HG02678 (cell line): ENCODE measurements around the gene FAM20B.

Experiments used
- ATAC-seq: cut with Tn5 transposase; IDR thresholded peaks from one replicate; pipeline ENCODE4 v1.9.1; 2021; ENCODE audit warnings: mild to moderate bottlenecking, moderate library complexity; ENCODE audit not compliant: unreplicated experiment

FAM20B gene

DNA sequence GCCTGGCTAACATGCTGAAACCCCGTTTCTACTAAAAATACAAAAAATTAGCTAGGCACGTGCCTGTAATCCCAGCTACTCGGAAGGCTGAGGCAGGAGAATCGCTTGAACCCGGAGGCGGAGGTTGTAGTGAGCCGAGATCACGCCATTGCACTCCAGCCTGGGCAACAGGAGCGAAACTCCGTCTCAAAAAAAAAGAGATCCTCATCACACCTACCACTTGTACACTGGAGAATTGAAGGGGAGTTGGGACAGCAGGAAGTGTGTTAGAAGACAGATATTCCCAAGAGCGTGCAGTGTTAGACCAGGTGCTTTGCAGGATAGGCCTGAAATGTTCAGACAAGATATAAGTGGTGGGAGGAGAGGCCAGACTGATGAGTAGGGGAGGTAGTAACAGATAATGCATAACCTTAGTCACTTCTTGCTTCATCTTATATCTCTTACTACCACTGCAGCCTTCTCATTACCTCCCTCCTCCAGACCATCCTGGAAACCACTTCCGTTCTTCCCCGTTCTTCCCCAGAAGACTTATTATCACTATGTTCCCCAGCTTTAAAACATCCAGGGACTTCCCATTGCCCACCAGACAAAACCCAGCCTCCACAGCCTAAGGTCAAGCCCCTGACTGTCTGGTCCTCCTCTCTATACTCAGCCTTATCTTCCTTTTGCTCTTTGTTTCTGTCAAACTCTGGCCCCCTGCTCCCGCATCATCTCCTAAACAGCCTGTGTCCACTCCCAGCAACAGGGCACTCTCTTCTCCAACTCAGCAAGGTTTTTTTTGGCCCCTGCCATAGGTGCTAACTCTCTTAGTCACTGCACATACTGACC is 21.3 kb downstream of the FAM20B start:
- no peak for ATAC-seq

DNA sequence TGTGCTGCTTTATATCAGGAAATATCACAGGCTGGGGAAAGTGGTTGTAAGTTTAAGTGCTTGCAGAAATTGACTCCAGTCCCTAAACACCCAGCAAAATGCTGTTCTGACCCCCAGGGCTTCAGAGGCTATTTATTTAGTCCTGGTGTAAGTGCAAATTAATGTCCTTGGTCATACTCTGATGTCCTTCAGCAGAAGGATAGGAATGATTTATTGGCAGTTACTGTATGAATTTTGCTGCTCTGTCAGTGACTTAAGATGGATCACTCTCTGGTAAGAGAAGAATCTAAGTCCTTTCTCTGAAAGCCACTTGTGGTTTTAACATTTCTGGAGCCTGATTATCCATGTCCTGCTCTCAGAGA is 21.9 kb downstream of the FAM20B start:
- no peak for ATAC-seq

DNA sequence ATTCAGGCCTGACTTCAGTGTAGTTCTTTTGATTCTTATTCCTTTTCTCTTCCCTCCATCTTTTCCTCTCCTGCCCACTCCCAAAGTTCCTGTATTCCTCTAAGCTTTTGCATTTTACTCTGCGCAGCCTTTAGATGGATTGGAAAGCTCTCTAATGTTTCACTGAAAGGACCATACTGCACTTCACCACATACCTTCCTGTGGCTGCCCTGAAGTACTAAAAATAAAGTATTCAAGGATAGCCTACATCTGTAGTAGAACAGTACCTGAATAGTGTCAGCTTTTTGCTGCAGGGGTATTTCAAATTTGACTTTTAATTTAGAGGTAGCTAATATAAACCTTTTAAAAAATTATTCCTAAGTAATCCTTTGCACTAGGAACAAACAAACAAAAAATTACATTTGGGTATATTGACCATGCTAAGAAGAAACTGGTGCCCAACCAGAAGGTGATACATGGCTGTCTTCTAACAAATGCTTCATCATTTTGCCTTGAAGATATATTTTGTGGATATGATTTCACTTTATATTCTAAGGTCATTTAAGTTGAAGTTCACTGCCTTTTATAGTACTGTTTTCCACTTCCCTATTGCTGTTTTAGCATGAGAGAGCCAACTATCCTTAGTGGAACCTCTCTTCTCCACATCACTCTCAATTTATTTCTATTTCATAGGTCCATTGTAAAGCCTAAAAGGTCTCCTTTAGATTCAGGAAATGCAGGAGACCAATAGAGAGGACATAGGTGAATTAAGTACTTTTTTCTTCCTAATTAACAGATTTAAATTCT is 22.8 kb downstream of the FAM20B start:
- no peak for ATAC-seq

DNA sequence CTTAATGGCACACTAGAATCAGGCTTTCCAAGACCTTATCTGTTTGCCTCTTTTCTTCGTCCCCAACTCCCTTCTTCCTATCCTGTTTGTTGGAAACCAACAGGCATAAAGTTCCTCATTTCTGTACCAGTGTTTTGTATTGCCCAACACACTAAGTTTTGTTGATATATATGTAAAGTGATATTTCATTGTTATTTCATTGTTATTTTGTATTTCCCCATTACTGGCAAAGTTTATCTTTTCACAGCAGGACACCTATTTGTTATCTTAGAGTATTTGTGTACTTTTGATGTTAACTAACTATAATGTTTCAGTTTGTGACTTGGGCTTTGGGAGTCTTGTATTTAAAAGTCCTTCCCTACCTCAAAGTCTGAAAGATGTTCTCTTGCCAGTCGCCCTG is 27.1 kb downstream of the FAM20B start:
- ATAC-seq = no peak

DNA sequence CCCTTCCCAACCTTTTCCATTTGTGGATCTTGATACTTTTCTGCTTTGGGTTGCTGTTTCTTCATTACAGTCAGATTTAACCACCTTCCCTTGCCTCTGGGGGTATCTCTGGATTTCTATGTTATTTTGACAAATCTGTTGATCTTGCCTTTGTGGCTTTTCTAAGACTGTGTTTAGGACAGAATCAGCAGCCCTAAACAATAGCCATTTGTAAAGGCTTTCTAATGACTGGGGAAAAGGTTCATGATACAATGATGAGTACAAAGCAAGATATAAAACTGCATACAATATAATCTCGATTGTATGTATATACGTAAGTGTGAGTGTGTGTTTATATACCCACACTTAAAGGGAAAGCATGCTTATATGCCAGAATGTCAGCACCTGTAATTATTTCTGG is 27.8 kb downstream of the FAM20B start:
- no peak for ATAC-seq

DNA sequence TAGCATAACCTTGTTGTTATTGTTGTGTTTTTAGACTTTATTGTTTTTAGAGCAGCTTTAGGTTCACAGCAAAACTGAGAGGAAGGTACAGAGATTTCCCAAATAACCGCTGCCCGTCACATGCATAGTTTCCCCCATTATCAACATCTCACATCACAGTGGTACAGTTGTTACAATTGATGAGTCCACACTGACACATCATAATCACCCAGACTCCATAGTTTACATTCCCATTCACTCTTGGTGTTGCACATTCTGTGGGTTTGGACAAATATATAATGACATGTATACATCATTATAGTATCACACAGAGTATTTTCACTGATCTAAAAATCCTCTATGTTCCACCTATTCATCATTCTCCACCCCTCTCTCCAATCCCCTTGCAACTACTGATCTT is 30.2 kb downstream of the FAM20B start:
- ATAC-seq = no peak

DNA sequence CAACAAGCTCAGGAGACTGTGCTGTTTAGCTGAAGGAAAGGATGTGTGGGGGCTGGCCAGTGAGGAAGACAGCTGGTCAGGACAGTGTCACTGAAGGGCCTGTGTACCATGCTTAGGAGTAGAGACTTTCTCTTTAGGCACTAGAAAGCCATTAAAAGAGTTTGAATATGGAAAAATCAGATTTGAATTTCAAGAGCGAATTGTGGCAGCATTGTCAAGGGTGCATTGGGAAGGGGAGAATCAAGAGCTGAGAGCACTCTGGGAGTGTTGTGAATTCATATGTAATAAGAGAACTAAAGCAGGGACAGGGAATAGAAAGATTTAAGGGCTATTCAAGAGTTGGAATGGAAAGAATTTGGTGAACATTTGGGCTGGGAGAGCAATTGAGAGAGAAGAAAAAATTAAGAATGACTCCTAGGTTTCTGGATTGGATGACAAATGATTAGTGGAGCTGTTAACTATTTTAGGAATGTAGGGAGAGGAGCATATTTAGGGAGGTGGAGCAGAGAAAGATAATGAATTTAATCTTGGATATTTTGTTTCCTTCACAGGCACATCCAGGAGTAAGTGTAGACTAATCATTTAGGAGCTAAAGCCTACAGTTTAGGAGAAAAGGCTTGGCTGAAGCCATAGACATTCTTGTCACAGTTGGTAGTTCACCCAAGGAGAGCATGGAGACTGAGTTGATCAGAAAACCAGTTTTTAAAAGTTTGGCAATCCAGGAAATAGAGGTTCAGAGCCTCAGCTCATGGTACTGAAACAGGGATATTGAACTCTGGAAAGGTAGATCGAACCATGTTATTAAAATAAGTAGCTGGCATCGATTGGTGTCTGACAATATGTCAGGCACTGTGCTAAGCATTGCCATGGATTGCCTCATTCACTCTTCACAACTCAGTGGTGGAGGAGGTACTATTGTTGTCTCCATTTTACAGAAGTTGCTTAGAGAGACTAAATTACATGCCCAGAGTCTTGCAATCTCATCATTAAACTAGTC is 33.1 kb downstream of the FAM20B start:
- no peak for ATAC-seq

DNA sequence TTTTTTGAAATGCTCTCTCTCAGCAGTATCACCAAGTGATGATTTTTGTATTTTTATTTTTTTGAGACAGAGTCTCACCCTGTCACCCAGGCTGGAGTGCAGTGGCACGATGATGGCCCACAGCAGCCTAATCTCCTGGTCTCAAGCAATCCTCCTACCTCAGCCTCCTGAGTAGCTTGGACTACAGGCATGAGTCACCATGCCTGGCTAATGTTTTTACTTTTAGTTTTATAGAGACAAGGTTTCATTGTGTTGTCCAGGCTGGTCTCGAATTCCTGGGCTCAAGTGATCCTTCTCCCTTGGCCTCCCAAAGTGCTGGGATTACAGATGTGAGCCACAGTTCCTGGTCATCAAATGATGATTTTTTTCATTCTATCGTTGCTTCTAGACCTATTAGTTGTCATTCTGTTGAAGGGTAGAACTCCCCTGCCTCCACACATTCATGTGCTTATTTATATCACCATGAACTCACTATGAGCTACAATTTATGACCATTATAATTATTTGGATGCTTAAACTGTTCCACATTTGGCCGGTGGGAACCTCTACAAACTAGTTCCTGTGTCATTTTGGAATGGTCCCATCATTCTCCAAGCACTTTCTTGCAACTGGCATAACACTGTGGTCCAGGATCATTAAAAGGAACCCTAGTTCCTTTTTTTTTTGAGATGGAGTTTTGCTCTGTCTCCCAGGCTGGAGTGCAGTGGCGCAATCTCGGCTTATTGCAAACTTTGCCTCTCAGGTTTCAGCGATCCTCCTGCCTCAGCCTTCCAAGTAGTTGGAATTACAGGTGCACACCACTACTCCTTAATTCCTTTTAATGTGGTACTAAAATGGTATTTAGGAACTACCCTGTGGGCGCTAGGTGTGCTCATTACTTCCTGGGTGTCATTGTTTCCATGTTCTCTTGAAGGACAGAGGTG is 35.9 kb downstream of the FAM20B start:
- no peak for ATAC-seq

DNA sequence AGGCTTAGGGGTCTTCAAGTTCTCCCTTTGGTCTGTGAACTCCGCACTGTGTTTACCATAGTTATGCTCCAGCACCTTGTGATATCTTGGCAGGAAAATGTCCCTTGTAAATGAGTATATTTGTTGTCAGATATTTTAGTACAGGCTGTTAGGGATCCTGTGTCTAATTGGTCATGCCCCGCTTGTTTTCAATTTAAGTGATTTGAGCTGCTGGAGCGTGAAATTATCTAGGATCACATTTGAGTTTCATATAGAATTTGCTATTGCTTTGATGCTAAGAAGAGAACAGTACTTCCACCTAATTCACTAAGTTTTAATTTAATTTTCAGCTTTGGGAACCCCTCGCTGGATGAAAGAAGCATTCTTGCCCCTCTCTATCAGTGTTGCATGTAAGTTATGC is 40.8 kb downstream of the FAM20B start:
- ATAC-seq = no peak

DNA sequence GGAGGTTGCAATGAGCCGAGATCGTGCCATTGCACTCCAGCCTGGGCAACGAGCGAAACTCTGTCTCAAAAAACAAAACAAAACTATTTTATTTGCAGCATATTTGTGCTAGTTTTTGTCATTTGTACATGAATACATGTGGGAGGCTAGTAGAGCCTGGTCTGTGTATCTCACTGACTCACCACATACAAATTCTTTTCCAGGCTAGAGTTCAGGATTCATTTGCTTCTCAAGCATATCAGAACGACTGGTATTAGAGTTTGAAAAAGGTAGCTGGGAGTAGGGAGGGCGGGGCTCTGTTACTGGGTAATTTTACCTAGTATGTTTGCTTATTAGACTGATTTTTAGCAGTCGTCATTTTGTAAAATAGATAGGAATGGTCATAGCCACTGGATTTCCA is 51.7 kb downstream of the FAM20B start:
- no peak for ATAC-seq

DNA sequence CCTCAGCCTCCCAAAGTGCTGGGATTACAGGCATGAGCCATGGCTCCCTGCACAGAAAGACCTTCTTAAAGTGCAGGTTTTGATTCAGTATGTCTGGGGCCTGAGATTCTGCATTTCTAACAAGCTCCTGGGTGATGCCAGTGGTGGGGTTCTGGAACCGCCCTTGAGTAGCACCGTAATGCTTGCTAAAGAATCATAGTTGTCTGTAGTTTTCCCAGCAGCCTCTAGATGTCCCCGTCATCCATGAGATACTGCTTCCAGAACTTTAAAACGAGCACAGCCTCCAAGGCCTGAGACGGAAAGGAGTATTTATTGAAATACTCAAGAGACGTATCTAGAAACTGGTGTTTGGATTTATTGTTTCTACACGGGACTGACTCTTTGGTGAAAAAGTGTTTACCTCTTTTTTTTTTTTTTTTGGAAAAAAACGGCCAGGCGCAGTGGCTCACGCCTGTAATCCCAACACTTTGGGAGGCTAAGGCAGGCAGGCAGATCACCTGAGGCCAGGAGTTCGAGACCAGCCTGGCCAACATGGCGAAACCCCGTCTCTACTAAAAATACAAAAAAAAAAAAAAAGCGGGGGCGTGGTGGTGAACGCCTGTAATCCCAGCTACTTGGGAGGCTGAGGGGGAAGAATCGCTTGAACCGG is 53.5 kb downstream of the FAM20B start:
- ATAC-seq = peak; percentile 14

DNA sequence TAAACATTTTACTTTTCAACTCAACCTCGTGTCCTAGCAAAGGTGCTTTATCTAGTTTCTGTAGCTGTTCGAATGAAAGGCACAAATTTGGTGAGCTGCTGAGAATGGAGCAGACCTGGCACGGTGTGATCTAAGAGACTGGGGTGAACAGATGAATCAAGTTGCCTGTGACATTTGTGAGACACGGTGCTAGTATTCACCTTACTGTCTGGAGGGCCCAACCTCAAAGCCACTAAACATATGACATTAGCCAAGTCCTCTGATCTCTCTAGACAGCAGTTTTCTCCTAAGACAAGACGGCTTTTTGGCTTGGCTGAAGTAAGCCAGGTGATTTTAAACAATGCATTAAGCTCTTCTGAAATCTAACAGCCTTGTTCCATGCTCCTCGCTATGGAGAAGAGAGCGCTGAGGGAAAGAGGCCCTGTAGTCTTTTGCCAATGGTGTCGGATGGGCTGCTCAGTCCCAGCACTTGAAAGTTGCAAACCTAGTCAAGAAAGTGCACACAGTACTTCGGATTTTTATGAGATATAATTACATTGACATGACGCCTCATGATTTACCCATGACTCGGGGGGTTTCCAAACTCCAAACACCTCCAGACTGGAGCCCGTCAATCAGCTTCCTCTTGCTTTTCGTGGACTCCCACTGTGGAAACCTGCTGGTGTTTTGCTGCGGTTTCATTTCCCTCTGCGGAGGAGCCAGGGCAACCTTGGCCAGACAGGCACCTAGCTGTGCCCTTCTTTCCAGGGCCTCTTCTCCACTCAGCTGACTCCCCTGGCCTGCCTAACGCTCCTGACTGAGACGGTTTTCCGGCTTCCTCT is 55.4 kb downstream of the FAM20B start:
- no peak for ATAC-seq

DNA sequence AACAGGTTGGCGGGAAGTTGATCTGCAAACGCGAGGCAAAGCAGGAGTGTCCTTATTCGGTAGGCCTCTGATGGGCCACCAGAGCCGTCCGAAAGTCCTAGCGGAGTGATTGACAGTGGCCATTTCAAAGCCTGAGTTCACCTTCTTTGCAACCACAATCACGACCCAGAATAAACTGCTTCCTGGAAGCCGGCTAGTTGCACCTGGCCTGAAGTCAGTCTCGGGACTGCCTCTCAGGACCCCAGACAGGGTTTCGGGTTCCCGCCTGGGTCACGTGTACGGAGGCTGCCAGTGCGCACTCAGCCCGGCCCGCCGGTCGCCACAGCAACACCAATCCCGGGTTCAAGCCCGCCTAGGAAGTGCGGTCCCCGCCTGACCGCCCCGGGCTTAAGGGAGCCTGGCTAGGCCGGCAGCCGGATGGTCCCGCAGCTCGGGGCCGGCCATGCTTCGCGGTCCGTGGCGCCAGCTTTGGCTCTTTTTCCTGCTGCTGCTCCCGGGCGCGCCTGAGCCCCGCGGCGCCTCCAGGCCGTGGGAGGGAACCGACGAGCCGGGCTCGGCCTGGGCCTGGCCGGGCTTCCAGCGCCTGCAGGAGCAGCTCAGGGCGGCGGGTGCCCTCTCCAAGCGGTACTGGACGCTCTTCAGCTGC is 56.1 kb downstream of the FAM20B start, which contains the start of gene TOR3A:
TSS of gene TOR3A (plus strand) at position 384 of the 646 bp plus-strand sequence. CDS start at position 443, 59 bp downstream.
- peak; percentile 90 for ATAC-seq

DNA sequence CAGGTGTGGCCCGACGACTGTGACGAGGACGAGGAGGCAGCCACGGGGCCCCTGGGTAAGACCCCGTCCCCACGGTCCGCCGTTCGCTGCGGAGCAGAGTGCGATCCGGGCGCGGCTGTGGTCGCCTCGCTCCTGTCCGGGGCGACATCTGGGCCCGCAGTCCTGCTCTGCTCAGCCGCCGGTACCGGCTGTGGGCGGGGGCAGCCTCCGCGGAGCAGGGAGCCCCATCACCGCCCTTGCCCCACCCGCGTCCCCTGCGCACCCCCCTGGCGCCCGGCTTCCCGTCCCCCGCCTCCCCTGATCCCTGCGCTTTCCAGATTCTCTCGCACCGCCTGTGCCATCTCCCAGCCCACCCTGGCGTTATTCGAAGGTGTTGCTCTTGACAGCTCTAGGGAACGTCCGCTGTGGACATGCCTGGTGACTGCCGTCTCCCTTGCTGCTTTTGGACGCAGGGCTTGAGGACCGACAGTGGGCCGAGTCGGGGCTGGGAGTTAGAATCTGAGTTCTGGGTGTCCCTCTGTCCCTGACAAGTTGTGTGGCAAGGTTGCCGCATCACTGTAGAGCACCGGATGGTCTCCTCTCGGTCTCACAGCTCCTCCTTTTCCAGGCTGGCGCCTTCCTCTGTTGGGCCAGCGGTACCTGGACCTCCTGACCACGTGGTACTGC is 56.8 kb downstream of the FAM20B start:
- ATAC-seq = peak; percentile 15

DNA sequence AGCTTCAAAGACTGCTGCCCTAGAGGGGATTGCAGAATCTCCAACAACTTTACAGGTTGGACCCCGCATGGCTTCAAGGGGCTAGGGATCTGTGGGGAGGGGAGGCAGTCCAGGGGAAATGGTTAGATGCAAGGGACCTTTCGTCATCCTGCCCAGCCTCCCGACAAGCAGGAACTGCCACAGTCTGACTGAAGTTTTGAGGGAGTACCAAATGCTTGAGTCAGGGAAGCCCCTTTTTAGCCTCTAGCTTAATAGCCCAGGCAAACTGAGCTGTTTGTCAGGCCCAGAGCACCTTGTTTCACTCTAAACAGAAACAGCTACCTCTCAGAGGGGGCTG is 57.3 kb downstream of the FAM20B start:
- no peak for ATAC-seq

DNA sequence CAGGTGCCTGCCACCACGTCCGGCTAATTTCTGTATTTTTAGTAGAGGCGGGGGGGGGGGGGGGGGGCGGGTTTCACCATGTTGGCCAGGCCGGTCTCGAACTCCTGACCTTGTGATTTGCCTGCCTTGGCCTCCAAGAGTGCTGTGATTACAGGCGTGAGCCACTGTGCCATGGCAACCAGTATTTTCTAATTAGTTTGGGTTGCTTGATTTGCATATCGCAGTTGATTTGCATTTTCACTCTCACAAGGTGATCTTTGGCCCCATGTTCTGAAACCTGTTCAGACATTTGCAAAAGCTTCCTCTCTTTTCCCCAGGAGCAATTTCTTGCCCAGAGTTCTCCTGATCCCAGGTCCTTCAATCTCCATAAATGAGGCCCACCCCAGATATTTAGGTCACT is 57.8 kb downstream of the FAM20B start:
- no peak for ATAC-seq

DNA sequence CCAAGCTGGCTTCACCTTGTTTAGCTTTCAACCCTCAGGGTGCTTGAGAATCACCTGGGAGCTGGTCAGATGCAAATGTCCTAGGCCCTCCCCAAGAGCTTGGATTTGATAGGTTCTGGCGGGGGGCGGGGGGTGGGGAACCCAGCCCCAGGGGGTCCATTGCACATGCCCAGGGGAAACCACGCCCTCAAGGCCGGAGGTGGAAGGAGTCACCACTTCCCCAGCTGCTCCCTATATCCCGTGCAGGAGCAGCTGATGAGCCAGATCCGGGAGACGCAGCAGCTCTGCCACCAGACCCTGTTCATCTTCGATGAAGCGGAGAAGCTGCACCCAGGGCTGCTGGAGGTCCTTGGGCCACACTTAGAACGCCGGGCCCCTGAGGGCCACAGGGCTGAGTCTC is 62.0 kb downstream of the FAM20B start:
- no peak for ATAC-seq
